ENCODE measurements around the gene TFB1M.

- TF ChIP-seq TAF1 (IDR thresholded peaks at IDR 0.05; ENCODE audit: borderline replicate concordance, insufficient read depth, low read length) (no peak), REST (IDR thresholded peaks at IDR 0.05; ENCODE audit: insufficient read depth in 1 of 2, low read depth in 2 of 2, low read length in 2 of 2) (no peak), POLR2AphosphoS5 (IDR thresholded peaks at IDR 0.05; ENCODE audit: low read depth, low read length) (no peak)
Observed at GRCh38 chr6:155276638-155277037, 37.6 kb downstream of the TFB1M start.
